GM12878 (cell line): ENCODE data around the gene NAT9. TPM values are rescaled to one million over a fixed set of nuclear protein-coding genes. Genes with fewer than 3 reads are reported as not detected.

Experiments
- ATF2 ChIP-seq: IDR thresholded peaks from 2 replicates; pipeline ENCODE4 v1.6.1; 2012; ENCODE audit warnings: low read length, inconsistent platforms
- BRCA1 ChIP-seq: IDR thresholded peaks from 2 replicates; pipeline ENCODE4 v1.6.1; 2011; ENCODE audit warnings: low read depth, low read length, improper control_type of control experiment
- CEBPB ChIP-seq, 2 experiments: fragments of 150-350 bp in 1 of 2; IDR thresholded peaks; 2 replicates each; pipeline ENCODE4 v1.6.1; 2012 to 2014; ENCODE audit warnings: low read depth in 2 of 2, low read length in 2 of 2, borderline replicate concordance in 1 of 2, inconsistent platforms in 1 of 2
- CREB1 ChIP-seq: IDR thresholded peaks from 2 replicates; pipeline ENCODE4 v1.6.1; 2012; ENCODE audit warnings: low read depth, mild to moderate bottlenecking, inconsistent platforms
- EED ChIP-seq: sonication (generic); IDR thresholded peaks from 2 replicates; pipeline ENCODE4 v1.6.1; 2016; ENCODE audit warnings: antibody characterized with exemption, low read depth
- ESRRA ChIP-seq: IDR thresholded peaks from 2 replicates; pipeline ENCODE4 v1.6.1; 2012; ENCODE audit warnings: mild to moderate bottlenecking, low read length, improper control_type of control experiment
- GATAD2B ChIP-seq: fragments of 450-650 bp; conservative IDR thresholded peaks from 2 replicates; pipeline ENCODE4 v1.6.1; 2017; ENCODE audit warnings: low read depth, mild to moderate bottlenecking, moderate library complexity
- HSF1 ChIP-seq: fragments of 150-350 bp; IDR thresholded peaks from 2 replicates; pipeline ENCODE4 v1.6.1; 2014; ENCODE audit warnings: mild to moderate bottlenecking, low read depth, low read length
- MXI1 ChIP-seq: fragments of 150-350 bp; IDR thresholded peaks from 2 replicates; pipeline ENCODE4 v1.6.1; 2011; ENCODE audit warnings: low read depth, mild to moderate bottlenecking, inconsistent platforms, low read length, improper control_type of control experiment
- NBN ChIP-seq: fragments of 450-650 bp; IDR thresholded peaks from 2 replicates; pipeline ENCODE4 v1.6.1; 2016
- NR2F1 ChIP-seq: fragments of 450-650 bp; conservative IDR thresholded peaks from 2 replicates; pipeline ENCODE4 v1.6.1; 2017; ENCODE audit warnings: mild to moderate bottlenecking
- PML ChIP-seq: IDR thresholded peaks from 2 replicates; pipeline ENCODE4 v1.6.1; 2012; ENCODE audit warnings: low read length, inconsistent platforms
- POU2F2 ChIP-seq: IDR thresholded peaks from 3 replicates; pipeline ENCODE4 v1.6.1; 2011; ENCODE audit warnings: low read depth, mild to moderate bottlenecking, low read length, borderline replicate concordance
- RBBP5 ChIP-seq: fragments of 200-600 bp; sonication (generic); conservative IDR thresholded peaks from 2 replicates; pipeline ENCODE4 v1.6.1; 2016
- RFX5 ChIP-seq: IDR thresholded peaks from 2 replicates; pipeline ENCODE4 v1.6.1; 2011; ENCODE audit warnings: low read depth, low read length, improper control_type of control experiment
- SIN3A ChIP-seq: IDR thresholded peaks from 2 replicates; pipeline ENCODE4 v1.6.1; 2012; ENCODE audit warnings: low read depth, low read length, improper control_type of control experiment
- SKIL ChIP-seq: fragments of 450-650 bp; IDR thresholded peaks from 2 replicates; pipeline ENCODE4 v1.6.1; 2017; ENCODE audit warnings: mild to moderate bottlenecking, low read depth, inconsistent platforms; ENCODE audit not compliant: poor library complexity, severe bottlenecking
- SREBF1 ChIP-seq: IDR thresholded peaks from 2 replicates; pipeline ENCODE4 v1.6.1; 2012; ENCODE audit warnings: mild to moderate bottlenecking, low read length
- SRF ChIP-seq, 2 experiments: IDR thresholded peaks; 2 replicates each; pipeline ENCODE4 v1.6.1; 2011; ENCODE audit warnings: low read depth in 2 of 2, low read length in 2 of 2, mild to moderate bottlenecking in 1 of 2, moderate library complexity in 1 of 2
- TBL1XR1 ChIP-seq: IDR thresholded peaks from 2 replicates; pipeline ENCODE4 v1.6.1; 2012; ENCODE audit warnings: low read depth, low read length, improper control_type of control experiment
- TCF12 ChIP-seq: IDR thresholded peaks from 2 replicates; pipeline ENCODE4 v1.6.1; 2011; ENCODE audit warnings: low read depth, mild to moderate bottlenecking, low read length
- ZNF274 ChIP-seq: IDR thresholded peaks from one replicate; pipeline ENCODE4 v1.8.0; 2011; ENCODE audit not compliant: insufficient read length, insufficient read depth
- polyA plus RNA-seq, 11 experiments: library from polyadenylated mRNA; depleted of rRNA in 4 of 11; unstranded in 6 of 11; stranded (reverse) in 5 of 11; fragments of >200 nt; fragmentation: Nextera tagmentation in 4 of 11; fragmentation: Illumina TruSeq in 1 of 11; extraction: Ambion mirVana in 4 of 11; extraction: Trizol in 1 of 11; gene quantifications; 1 replicate in 1 of 11; 2 replicates in 10 of 11; pipeline versions ENCODE4 v1.2.1 to v1.2.3, GENCODE V29; 2011 to 2016; ENCODE audit warnings: inconsistent platforms in 2 of 11, missing spikeins in 2 of 11, low read depth in 1 of 11
- total RNA-seq, 4 experiments: library from RNA; depleted of rRNA in 3 of 4; stranded (reverse); fragments of >200 nt in 3 of 4; fragmentation: Illumina TruSeq in 1 of 4; extraction: Trizol in 1 of 4; gene quantifications; 2 replicates each; pipeline versions ENCODE4 v1.2.1 to v1.2.3, GENCODE V29; 2013 to 2021
- TF ChIP-seq, protein P1 (sequence below): IDR thresholded peaks from 2 replicates; pipeline ENCODE4 v1.6.1; 2011; ENCODE audit warnings: low read depth, mild to moderate bottlenecking, low read length, moderate library complexity, borderline replicate concordance; ENCODE audit errors: extremely low read depth
- TF ChIP-seq, protein P2 (sequence below): fragments of 450-650 bp; conservative IDR thresholded peaks from 2 replicates; pipeline ENCODE4 v1.6.1; 2017; ENCODE audit warnings: mild to moderate bottlenecking, moderate library complexity

Gene NAT9
- total and polyA plus RNA-seq, 10 of the 15 experiments (the other 5 are each of a cell fraction or from before 2014, with no cell fraction given), result 3.5 to 45.3 (median 27.3) TPM

GRCh38 chr17:74776044-74776962, at the start of gene NAT9 (continued):
- TF ChIP-seq HSF1 (no peak), MXI1 (peak; percentile 95), NBN (peak; percentile 85), RFX5 (no peak), ZNF274 (no peak), ESRRA (no peak), PML (no peak), TBL1XR1 (peak; percentile 46; the same call in 1 of the 2 replicates), BRCA1 (no peak), TCF12 (peak; percentile 67; the same call in 1 of the 2 replicates), EED (no peak), SKIL (no peak), CREB1 (peak; percentile 88), SREBF1 (no peak; the same call in 1 of the 2 replicates), NR2F1 (no peak), SRF (IDR thresholded peaks at IDR 0.05; ENCODE audit: low read depth in 2 of 2, low read length in 2 of 2) (no peak), GATAD2B (peak; percentile 58; the same call in 1 of the 2 replicates), RBBP5 (no peak), ATF2 (no peak), POU2F2 (0 out of 3 replicates have a peak, but pooled peaks have one; percentile 10), SIN3A (peak; percentile 93), CEBPB (IDR thresholded peaks at IDR 0.05; ENCODE audit: borderline replicate concordance in 1 of 2, low read depth in 2 of 2, low read length in 2 of 2) (no peak)
- TF ChIP-seq, protein P1, sequence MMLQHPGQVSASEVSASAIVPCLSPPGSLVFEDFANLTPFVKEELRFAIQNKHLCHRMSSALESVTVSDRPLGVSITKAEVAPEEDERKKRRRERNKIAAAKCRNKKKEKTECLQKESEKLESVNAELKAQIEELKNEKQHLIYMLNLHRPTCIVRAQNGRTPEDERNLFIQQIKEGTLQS, result no peak
- TF ChIP-seq, protein P2, sequence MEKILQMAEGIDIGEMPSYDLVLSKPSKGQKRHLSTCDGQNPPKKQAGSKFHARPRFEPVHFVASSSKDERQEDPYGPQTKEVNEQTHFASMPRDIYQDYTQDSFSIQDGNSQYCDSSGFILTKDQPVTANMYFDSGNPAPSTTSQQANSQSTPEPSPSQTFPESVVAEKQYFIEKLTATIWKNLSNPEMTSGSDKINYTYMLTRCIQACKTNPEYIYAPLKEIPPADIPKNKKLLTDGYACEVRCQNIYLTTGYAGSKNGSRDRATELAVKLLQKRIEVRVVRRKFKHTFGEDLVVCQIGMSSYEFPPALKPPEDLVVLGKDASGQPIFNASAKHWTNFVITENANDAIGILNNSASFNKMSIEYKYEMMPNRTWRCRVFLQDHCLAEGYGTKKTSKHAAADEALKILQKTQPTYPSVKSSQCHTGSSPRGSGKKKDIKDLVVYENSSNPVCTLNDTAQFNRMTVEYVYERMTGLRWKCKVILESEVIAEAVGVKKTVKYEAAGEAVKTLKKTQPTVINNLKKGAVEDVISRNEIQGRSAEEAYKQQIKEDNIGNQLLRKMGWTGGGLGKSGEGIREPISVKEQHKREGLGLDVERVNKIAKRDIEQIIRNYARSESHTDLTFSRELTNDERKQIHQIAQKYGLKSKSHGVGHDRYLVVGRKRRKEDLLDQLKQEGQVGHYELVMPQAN, result peak; percentile 87
